H9 (cell line): ENCODE results near the gene RSBN1L. TPM values are rescaled to one million over a fixed set of nuclear protein-coding genes. Genes with fewer than 3 reads are reported as not detected.

Source experiments
- DNase-seq: peaks from one replicate; pipeline ENCODE4 v3.0.0-alpha.2; 2017
- H2AFZ ChIP-seq: one replicate; pipeline ENCODE4 v1.6.1; 2013; ENCODE audit warnings: mild to moderate bottlenecking, low read length, control low read depth, moderate library complexity
- H2AK5ac ChIP-seq: 2 replicates; pipeline ENCODE4 v1.6.1; 2013; ENCODE audit warnings: low read length, control low read depth, mixed read lengths; ENCODE audit not compliant: insufficient read length
- H2BK120ac ChIP-seq: one replicate; pipeline ENCODE4 v1.6.1; 2013; ENCODE audit warnings: low read depth, mild to moderate bottlenecking, low read length, control low read depth, inconsistent platforms; ENCODE audit not compliant: poor library complexity, severe bottlenecking
- H2BK12ac ChIP-seq: 2 replicates; pipeline ENCODE4 v1.6.1; 2013; ENCODE audit warnings: low read length, control low read depth, mixed read lengths, low read depth; ENCODE audit not compliant: insufficient read length
- H2BK15ac ChIP-seq: 2 replicates; pipeline ENCODE4 v1.6.1; 2013; ENCODE audit warnings: low read depth, low read length, control low read depth
- H2BK20ac ChIP-seq: one replicate; pipeline ENCODE4 v1.6.1; 2013; ENCODE audit warnings: low read depth, mild to moderate bottlenecking, low read length, control low read depth, inconsistent platforms; ENCODE audit not compliant: poor library complexity, severe bottlenecking
- H2BK5ac ChIP-seq: 2 replicates; pipeline ENCODE4 v1.6.1; 2013; ENCODE audit warnings: low read length, control low read depth, mixed read lengths; ENCODE audit not compliant: insufficient read length
- H3K14ac ChIP-seq: 2 replicates; pipeline ENCODE4 v1.6.1; 2013; ENCODE audit warnings: low read length, control low read depth; ENCODE audit not compliant: insufficient read depth
- H3K18ac ChIP-seq: 2 replicates; pipeline ENCODE4 v1.6.1; 2013; ENCODE audit warnings: low read depth, mild to moderate bottlenecking, mixed read lengths, low read length, control low read depth; ENCODE audit not compliant: insufficient read length
- H3K23ac ChIP-seq: 2 replicates; pipeline ENCODE4 v1.6.1; 2013; ENCODE audit warnings: low read length, control low read depth, mixed read lengths, low read depth; ENCODE audit not compliant: insufficient read length
- H3K23me2 ChIP-seq: 2 replicates; pipeline ENCODE4 v1.6.1; 2013; ENCODE audit warnings: low read depth, mild to moderate bottlenecking, mixed read lengths, low read length, control low read depth; ENCODE audit not compliant: insufficient read length, poor library complexity, severe bottlenecking
- H3K27ac ChIP-seq: 2 replicates; pipeline ENCODE4 v1.5.1; 2013; ENCODE audit warnings: low read length, control low read depth, mixed read lengths, low read depth; ENCODE audit not compliant: insufficient read length
- H3K27me3 ChIP-seq: 2 replicates; pipeline ENCODE4 v1.6.1; 2013; ENCODE audit warnings: low read length, control low read depth, inconsistent platforms; ENCODE audit not compliant: insufficient read depth
- H3K4ac ChIP-seq: 2 replicates; pipeline ENCODE4 v1.6.1; 2013; ENCODE audit warnings: low read depth, mild to moderate bottlenecking, control low read depth, inconsistent platforms, low read length, moderate library complexity
- H3K4me1 ChIP-seq: 2 replicates; pipeline ENCODE4 v1.6.1; 2013; ENCODE audit warnings: low read length, control low read depth, inconsistent platforms; ENCODE audit not compliant: insufficient read depth
- H3K4me2 ChIP-seq: 2 replicates; pipeline ENCODE4 v1.6.1; 2013; ENCODE audit warnings: low read length, control low read depth, mixed read lengths; ENCODE audit not compliant: insufficient read length, insufficient read depth
- H3K56ac ChIP-seq: 2 replicates; pipeline ENCODE4 v1.6.1; 2013; ENCODE audit warnings: low read depth, mild to moderate bottlenecking, mixed read lengths, low read length, control low read depth; ENCODE audit not compliant: insufficient read length
- H3K79me1 ChIP-seq: 2 replicates; pipeline ENCODE4 v1.6.1; 2013; ENCODE audit warnings: low read depth, mild to moderate bottlenecking, moderate library complexity, low read length, control low read depth, inconsistent platforms; ENCODE audit not compliant: insufficient read depth, poor library complexity, severe bottlenecking
- H3K79me2 ChIP-seq: 2 replicates; pipeline ENCODE4 v1.6.1; 2013; ENCODE audit warnings: low read length, control low read depth, inconsistent platforms; ENCODE audit not compliant: insufficient read depth
- H3K9ac ChIP-seq: 2 replicates; pipeline ENCODE4 v1.6.1; 2013; ENCODE audit warnings: low read length, control low read depth, mixed read lengths; ENCODE audit not compliant: insufficient read length; ENCODE audit errors: extremely low read depth
- H3K9me3 ChIP-seq: one replicate; pipeline ENCODE4 v1.6.1; 2013; ENCODE audit warnings: low read depth, low read length, inconsistent platforms; ENCODE audit not compliant: control insufficient read depth
- H3T11ph ChIP-seq: one replicate; pipeline ENCODE4 v1.6.1; 2013; ENCODE audit warnings: mild to moderate bottlenecking, low read length, control low read depth, inconsistent platforms
- H4K20me1 ChIP-seq: one replicate; pipeline ENCODE4 v1.6.1; 2013; ENCODE audit not compliant: control insufficient read depth, insufficient read length, insufficient read depth
- H4K5ac ChIP-seq: 2 replicates; pipeline ENCODE4 v1.6.1; 2013; ENCODE audit warnings: low read depth, mild to moderate bottlenecking, mixed read lengths, low read length, control low read depth; ENCODE audit not compliant: insufficient read length
- H4K8ac ChIP-seq: replicated peaks from 2 replicates; pipeline ENCODE4 v1.6.1; 2013; ENCODE audit warnings: low read length, control low read depth, mixed read lengths, low read depth; ENCODE audit not compliant: insufficient read length
- H4K91ac ChIP-seq: 2 replicates; pipeline ENCODE4 v1.6.1; 2013; ENCODE audit warnings: low read depth, mild to moderate bottlenecking, moderate library complexity, mixed read lengths, low read length, control low read depth; ENCODE audit not compliant: insufficient read length
- H3K27ac Mint-ChIP-seq, 3 experiments: 2 replicates in 2 of 3; 3 replicates in 1 of 3; pipeline ENCODE4 v1.8.0; 2020 to 2021; ENCODE audit warnings: mixed read lengths in 3 of 3, mild to moderate bottlenecking in 1 of 3, moderate library complexity in 1 of 3
- H3K27me3 Mint-ChIP-seq: 2 replicates; pipeline ENCODE4 v1.8.0; 2021; ENCODE audit warnings: low read depth, mild to moderate bottlenecking, moderate library complexity, mixed read lengths
- H3K36me3 Mint-ChIP-seq, 3 experiments: 2 replicates in 2 of 3; 3 replicates in 1 of 3; pipeline ENCODE4 v1.8.0; 2020 to 2021; ENCODE audit warnings: low read depth in 3 of 3, mixed read lengths in 3 of 3; ENCODE audit not compliant: insufficient read depth in 1 of 3
- H3K4me1 Mint-ChIP-seq, 2 experiments: 2 replicates each; pipeline ENCODE4 v1.8.0; 2020; ENCODE audit warnings: mixed read lengths in 2 of 2
- H3K4me3 Mint-ChIP-seq, 2 experiments: 2 replicates in 1 of 2; 3 replicates in 1 of 2; pipeline ENCODE4 v1.8.0; 2020 to 2021; ENCODE audit warnings: mild to moderate bottlenecking in 2 of 2, mixed read lengths in 2 of 2, moderate library complexity in 1 of 2
- H3K9me3 Mint-ChIP-seq, 2 experiments: 2 replicates in 1 of 2; 3 replicates in 1 of 2; pipeline ENCODE4 v1.8.0; 2020; ENCODE audit warnings: mild to moderate bottlenecking in 2 of 2, mixed read lengths in 2 of 2, moderate library complexity in 1 of 2
- WGBS: extraction: QIAGEN DNeasy Blood & Tissue Kit; methylation state at CpG from one replicate; pipeline ENCODE4 v1.1.7; 2013; ENCODE audit warnings: missing lambda C conversion rate, low lambda C conversion rate, mixed read lengths; ENCODE audit not compliant: insufficient read length; ENCODE audit errors: extremely low coverage; 5-methylcytosine and 5-hydroxymethylcytosine counted together
- total RNA-seq: library from RNA; stranded (reverse); gene quantifications from 2 replicates; pipeline ENCODE4 v1.2.1, GENCODE V29; 2021
- TF ChIP-seq, protein P1 (sequence below): fragments of 200-600 bp; sonication (generic); conservative IDR thresholded peaks from 3 replicates; pipeline ENCODE4 v1.8.0; 2021; ENCODE audit warnings: antibody characterized with exemption, mild to moderate bottlenecking

The RSBN1L gene
- total RNA-seq, 1 experiment from 2014 or later: 20.6 TPM

DNA sequence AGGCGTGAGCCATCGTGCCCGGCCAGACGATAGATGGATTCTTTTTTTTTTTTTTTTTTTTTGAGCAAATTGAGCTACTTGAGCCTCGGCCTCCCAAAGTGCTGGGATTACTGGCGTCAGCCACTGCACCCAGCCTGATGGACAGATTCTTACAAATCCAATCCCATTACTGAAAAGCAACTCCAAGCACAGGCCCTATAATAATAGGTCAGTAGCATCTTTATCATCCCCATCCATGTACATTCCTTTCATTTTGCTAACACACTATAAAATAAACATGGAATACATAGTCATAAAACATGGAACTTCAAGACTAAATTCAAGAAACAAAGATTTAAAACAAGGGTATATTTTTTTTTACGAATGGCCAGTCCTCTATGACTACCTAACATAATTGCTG lies 16.0 kb upstream of the RSBN1L start:
- H3K27ac Mint-ChIP-seq: no peak overlapping the region

More for the DNA sequence above, 16.0 kb upstream of the RSBN1L start:
- Histone ChIP-seq H2BK20ac (no peak overlapping the region), H4K8ac (no peak overlapping the region), H3T11ph (no peak overlapping the region), H3K23ac (no peak overlapping the region), H3K4me2 (no peak overlapping the region), H2BK120ac (no peak overlapping the region), H3K18ac (no peak overlapping the region), H2BK12ac (no peak overlapping the region), H3K56ac (no peak overlapping the region), H2AFZ (no peak overlapping the region), H3K14ac (no peak overlapping the region), H3K79me2 (no peaks in the 10 kb centered on the region), H3K23me2 (no peaks in the 10 kb centered on the region), H2BK15ac (no peak overlapping the region), H4K91ac (no peak overlapping the region), H3K9me3 (no peaks in the 10 kb centered on the region), H4K20me1 (no peaks in the 10 kb centered on the region), H2AK5ac (no peak overlapping the region), H3K9ac (no peak overlapping the region), H3K4ac (no peak overlapping the region), H3K79me1 (no peaks in the 10 kb centered on the region), H2BK5ac (no peak overlapping the region), H4K5ac (no peak overlapping the region), H3K27me3 (no peaks in the 10 kb centered on the region), H3K4me1 (peaks cover 1% of the 10 kb centered on the region; the same call in 1 of the 2 replicates), H3K27ac (no peak overlapping the region)
- Mint-ChIP-seq H3K27me3 (no peaks in the 10 kb centered on the region), H3K36me3 (peaks cover 10 to 23% (median 19%) of the 10 kb centered on the region in 3 experiments; a peak in 6 of 7 replicates), H3K4me3 (no peak overlapping the region), H3K4me1 (peaks cover 13 to 17% of the 10 kb centered on the region in 2 experiments), H3K9me3 (no peaks in the 10 kb centered on the region)
- TF ChIP-seq, protein P1, sequence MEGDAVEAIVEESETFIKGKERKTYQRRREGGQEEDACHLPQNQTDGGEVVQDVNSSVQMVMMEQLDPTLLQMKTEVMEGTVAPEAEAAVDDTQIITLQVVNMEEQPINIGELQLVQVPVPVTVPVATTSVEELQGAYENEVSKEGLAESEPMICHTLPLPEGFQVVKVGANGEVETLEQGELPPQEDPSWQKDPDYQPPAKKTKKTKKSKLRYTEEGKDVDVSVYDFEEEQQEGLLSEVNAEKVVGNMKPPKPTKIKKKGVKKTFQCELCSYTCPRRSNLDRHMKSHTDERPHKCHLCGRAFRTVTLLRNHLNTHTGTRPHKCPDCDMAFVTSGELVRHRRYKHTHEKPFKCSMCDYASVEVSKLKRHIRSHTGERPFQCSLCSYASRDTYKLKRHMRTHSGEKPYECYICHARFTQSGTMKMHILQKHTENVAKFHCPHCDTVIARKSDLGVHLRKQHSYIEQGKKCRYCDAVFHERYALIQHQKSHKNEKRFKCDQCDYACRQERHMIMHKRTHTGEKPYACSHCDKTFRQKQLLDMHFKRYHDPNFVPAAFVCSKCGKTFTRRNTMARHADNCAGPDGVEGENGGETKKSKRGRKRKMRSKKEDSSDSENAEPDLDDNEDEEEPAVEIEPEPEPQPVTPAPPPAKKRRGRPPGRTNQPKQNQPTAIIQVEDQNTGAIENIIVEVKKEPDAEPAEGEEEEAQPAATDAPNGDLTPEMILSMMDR: no peak
- DNase-seq: no peak
- WGBS: no CpG with 5 or more reads among the region's 7 CpGs
